ENCODE measurements around the gene BRICD5.
"Not testable (repeated sequence)": the region's sequence is repeated elsewhere in the genome, so short reads cannot be mapped to it uniquely, and the experiment has no call there.

Gene BRICD5

DNA sequence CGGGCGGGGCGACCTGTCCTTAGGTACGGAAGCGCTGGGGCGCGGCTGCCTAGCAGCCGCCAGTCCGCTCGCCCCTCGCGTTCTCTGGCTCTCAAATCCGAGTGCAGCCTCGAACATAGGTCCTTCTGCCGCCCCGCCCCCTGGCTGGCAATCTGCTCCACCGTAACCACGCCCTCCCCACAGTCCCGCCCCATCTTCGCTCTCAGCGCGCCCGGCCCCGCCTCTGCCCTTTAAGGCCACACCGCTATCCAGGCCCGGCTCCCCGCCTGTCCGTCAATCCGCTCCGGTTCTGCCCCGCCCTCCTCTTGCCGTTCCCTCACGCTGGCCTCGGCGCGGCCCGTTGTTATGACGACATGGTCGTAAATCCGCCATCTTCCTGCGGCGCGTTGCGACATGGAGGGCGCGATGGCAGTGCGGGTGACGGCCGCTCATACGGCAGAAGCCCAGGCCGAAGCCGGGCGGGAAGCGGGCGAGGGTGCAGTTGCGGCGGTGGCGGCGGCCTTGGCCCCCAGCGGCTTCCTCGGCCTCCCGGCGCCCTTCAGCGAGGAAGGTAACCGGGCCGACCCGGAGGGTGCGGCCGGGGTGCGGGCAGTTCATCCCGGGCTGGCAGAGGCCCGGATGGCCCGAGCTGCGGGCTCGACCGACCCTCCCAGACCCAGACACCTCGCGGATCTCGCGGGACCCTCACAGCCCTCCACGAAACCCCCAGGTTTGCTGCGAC is 12.7 kb upstream of the BRICD5 start, which contains the start of gene E4F1:
Gene E4F1, plus strand, starts transcription at position 371 of the 721 bp plus-strand sequence. Its CDS starts 23 bp downstream, at position 394.
- peak; percentile 99 for DNase-seq (ENCODE audit: low spot score)

- DNase-seq (ENCODE audit: low spot score), result no peak
These were observed 5.7 kb upstream of the BRICD5 start for GRCh38 chr16:2216330-2216729.

DNA sequence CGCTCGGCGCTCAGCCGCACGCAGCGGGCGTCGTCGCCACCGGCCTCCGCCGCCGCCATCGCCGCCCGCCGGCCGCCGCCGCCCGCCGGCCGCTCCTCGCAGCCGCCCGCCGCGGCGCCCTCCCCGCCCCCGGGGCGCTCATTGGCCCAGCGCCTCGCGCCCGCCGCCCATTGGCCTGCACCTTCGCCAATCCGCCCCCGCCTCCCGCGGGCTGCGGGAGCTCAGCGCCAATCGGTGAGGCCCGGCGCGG is 4.0 kb upstream of the BRICD5 start, which contains the start of gene PGP:
Gene PGP, minus strand, starts transcription at position 122 of the 250 bp plus-strand sequence. Its CDS starts 63 bp downstream, at position 59.
- DNase-seq (ENCODE audit: low spot score), result no peak

- no peak for DNase-seq (ENCODE audit: low spot score)
These were observed 3.4 kb upstream of the BRICD5 start for GRCh38 chr16:2213817-2214718.

DNA sequence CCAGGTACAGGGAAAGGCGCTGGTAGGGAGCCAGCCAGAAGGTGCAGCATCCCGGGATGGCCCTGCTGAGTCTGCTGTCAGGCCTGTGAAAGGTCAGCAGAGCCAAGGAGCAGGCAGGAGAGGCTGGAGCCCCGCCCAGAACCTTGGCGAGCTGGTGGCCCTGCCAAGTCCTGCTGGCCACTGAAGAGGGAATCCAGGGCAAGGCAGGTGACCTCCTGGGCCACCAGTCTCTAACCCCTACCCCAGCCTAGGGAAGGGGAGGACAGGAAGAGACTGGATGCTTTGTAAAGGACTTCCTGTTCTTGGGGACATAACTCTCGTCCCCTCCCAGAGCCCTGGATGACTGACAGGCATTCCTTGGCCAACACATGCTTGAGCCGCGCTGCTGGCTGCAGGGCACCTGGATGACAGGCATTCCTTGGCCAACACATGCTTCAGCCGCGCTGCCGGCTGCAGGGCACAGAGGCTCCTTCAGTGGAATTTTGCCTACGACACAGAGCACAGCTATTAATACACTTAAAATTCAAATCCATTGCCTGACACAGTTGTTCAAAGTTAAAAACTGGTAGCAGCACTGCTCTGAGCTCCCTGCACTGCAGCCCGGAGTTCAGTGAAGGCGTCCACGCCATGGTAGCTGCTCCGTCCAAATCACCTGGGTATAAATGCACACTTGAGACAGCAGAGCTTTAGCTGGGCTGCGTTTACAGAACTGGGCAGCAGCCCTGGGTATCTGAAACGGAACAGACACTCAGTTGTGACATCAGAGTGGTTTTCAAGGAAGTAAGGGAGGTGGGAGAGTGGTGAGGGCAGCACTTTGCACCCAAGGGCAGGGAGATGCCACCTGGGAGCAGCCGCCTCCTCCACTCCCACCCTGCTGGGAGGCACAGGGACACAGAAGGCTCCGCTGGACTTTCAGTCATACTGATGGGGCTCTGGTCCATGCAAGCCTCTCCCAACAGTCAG is 2.0 kb upstream of the BRICD5 start:
- DNase-seq (ENCODE audit: low spot score), result no peak

- no peak for DNase-seq (ENCODE audit: low spot score)
These were observed 1.3 kb upstream of the BRICD5 start for GRCh38 chr16:2211923-2212347.

DNA sequence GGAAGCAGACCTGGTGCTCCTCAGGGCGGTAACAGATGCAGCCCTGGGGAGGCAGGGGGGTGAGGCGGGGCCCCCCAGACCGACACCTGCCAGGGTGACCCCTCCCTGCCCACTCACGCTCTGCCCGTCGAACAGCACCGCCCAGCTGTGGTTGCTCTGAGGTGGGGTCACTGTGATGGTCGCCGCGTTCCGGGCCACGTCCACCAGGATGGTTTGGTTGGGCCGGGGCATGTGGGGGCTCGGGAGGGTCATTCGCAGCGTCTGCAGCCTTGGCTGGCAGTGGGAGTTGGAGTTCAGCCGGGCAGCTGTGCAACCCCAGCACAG is 692 bp downstream of the BRICD5 start:
- DNase-seq (ENCODE audit: low spot score), result no peak

DNA sequence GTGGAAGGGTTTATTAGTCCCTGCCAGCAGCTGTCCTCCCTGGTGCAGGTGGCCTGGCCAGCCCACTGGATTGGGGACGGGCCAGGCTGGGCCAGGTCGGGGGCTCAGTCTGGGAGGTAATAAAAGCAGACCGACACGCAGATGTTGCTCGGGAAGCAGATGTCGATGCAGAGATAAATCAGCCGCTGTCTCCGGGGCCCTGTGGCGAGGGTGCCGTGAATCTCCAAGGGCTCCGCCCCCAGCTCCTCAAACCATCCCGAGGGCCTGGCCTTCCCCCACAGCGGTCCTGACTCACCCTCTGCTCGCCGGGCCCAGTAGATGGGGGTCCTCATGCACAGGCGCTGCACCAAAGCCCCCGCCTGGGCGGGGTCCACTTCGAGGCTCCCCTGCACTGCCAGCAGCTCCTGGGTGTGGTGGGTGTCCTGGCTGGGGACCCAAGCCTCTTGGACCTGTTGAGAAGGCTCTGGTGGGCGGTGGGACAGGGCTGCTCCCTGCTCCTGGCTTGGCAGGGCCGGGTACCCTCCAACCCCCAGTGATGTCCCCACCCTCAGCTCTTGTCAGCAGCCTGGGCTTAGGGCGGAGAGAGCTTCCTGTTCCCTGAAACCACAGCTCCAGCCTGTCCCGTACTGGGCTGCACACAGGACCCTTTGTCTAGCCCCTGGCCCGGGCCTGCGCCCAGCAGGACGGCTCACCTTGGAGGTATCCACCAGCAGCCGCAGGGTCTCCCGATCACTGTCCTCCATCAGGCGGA is 1.2 kb downstream of the BRICD5 start:
- no peak for DNase-seq (ENCODE audit: low spot score)

- DNase-seq (ENCODE audit: low spot score), result no peak
These were observed 1.9 kb downstream of the BRICD5 start for GRCh38 chr16:2208772-2209171.

GRCh38 chr16:2208308-2208707 is 2.4 kb downstream of the BRICD5 start:
- no peak for DNase-seq (ENCODE audit: low spot score)

- no peak for DNase-seq (ENCODE audit: low spot score)
These were observed 2.8 kb downstream of the BRICD5 start for GRCh38 chr16:2207872-2208271.

DNA sequence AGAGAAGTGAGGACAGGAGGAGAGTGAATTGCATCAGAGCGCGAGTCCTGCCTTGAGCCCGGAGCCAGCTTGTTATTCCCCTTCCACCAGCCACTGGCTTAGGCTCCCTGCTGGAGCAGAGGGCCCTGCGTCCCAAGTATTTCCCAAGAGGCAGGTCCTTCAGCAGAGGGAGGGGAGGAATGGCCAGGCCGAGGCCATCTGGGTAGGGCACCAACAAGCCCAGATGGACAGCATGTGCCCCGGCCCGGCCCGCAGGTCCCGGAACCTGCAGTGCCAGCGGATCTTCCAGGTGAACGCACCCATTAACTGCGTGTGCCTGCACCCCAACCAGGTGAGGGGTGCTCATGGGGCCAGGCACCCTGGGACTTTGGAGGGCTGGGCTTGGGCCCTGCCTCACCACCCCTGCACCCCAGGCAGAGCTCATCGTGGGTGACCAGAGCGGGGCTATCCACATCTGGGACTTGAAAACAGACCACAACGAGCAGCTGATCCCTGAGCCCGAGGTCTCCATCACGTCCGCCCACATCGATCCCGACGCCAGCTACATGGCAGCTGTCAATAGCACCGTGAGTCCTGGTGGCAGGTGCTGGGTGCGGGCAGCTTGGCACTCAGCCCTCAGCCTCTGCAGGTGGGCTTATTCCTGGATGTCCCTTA is 3.8 kb downstream of the BRICD5 start:
- DNase-seq (ENCODE audit: low spot score), result no peak

DNA sequence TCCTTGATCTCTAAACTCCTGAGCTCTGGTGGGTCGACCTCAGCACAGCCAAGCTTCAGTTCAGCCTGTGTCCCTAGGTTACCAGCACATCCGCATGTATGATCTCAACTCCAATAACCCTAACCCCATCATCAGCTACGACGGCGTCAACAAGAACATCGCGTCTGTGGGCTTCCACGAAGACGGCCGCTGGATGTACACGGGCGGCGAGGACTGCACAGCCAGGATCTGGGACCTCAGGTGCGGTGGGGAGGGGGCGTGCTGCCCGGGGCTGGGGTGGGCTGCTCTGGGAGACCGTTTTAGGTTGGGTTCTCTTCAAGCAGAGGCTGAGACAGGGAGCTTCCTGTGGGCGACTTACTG is 4.3 kb downstream of the BRICD5 start:
- no peak for DNase-seq (ENCODE audit: low spot score)

- no peak for DNase-seq (ENCODE audit: low spot score)
These were observed 4.7 kb downstream of the BRICD5 start for GRCh38 chr16:2205967-2206313.

DNA sequence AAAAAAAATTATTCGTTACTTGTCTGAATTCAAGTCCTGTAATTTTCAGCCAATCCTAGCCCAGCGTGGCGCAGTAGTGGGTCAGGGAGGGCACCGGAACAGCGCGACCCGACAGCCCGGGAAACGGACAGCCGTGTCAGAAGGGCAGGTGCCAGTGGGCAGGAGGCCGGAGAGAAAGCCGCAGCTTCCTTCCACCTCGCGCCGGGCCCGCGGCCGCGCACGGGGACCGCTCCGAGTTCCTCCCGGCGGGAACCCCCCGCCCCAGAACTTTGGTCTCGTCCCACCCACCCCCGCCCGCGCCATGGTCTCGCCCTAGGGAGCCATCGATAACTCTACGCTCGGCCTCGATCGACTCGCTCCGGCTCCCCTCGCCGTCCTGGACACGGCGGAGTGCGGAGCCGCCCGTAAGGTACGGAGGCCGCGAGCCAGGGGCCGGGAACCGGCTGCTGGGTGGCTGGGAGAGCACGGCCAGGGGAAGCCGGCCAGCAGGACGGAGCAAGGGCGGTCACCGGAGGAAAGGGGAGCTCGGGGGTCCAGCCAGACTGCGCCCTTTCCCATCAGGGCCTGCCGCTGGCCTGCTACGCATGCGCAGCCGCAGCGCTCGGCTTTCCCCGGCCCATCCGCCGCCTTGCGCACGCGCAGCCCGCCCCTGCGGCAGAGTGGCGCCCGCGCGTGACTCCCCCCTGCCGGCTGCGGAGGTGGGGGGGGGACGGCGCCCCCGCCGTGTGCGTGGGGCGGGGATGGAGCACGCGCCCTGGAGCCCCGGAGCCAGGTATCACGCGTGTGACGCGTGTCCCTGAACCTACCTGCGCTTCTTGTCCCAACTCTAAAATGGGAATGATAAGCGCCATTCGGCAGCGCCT is 5.3 kb downstream of the BRICD5 start, which contains the start of gene MLST8:
Gene MLST8, plus strand, starts transcription at position 351 of the 863 bp plus-strand sequence. CDS start 632 bp downstream, outside the sequence.
- DNase-seq (ENCODE audit: low spot score), result peak; percentile 91

GRCh38 chr16:2204416-2205103 is 6.1 kb downstream of the BRICD5 start:
- DNase-seq (ENCODE audit: low spot score), result no peak

DNA sequence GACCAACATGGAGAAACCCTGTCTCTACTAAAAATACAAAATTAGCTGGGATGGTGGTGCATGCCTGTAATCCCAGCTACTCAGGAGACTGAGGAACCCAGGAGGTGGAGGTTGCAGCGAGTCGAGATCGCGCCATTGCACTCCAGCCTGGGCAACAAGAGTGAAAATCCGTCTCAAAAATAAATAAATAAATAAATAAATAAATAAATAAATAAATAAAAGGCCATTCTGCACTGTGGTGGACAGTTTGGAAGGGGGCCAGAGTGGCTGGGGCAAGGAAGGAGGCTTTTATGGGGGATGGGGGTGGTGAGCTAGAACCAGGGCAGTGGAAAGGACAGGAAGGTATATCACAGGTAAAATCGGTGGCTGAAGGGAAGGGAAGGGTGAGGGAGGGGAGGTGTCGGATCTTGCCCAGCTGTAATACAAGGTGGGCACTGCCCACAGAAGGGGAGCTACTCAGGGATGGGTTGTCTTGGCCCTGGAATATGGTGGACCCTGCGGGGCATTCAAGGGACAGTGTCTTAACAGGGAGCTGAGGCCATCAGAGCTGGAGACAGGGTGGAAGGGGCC is 7.5 kb downstream of the BRICD5 start:
- not testable (repeated sequence) for DNase-seq (ENCODE audit: low spot score)

DNA sequence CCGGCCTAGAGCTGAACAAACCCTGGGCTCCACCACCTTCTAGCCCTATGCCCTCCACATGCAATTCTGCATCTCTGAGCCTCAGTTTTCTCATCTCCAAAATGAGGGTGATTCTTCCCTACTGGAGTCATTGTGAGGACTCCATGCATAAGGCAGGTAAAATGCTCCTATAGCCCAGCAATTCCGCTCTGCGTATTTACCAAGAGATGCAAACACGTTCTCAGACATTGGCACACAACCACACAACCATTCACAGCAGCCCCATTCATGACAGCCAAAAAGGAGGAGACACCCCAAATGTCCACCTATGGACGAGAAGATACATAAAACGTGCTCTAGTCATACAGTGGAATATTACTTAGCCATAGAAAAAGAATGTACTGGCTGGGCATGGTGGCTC is 10.3 kb downstream of the BRICD5 start:
- no peak for DNase-seq (ENCODE audit: low spot score)

DNA sequence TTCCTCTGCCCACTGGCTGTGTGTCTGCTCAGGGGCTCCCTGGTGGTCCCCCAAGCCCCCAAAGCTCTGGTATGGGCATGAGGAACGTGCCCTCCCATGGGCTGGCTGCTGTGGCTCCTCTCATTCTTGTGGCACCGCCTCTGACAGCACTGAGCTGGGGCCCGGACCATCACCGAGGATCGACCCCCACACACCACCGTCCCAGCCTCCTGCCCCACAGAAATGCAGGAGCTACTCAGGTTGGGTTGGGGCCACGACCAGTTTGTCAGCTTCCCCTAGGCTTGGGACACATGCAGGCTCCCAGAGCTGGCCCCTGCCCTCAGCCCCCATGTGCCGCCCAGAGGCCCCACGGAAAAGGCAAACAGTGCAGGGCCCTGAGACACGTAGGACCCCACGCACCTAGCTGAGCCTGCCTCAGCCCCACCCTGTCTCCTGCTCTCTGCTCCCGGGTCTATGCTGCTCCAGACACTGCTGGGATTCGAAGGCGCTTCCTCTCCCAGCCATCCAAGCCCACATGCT is 11.0 kb downstream of the BRICD5 start:
- DNase-seq (ENCODE audit: low spot score), result no peak

All from CD4-positive, alpha-beta T cell treated with Interleukin-2 at 100 ng/mL for 4 hours (primary cell).